ENCODE results near the gene UNC13A.
"Not testable (repeated sequence)": the region's sequence is repeated elsewhere in the genome, so short reads cannot be mapped to it uniquely, and the experiment has no call there.

Gene UNC13A

DNA sequence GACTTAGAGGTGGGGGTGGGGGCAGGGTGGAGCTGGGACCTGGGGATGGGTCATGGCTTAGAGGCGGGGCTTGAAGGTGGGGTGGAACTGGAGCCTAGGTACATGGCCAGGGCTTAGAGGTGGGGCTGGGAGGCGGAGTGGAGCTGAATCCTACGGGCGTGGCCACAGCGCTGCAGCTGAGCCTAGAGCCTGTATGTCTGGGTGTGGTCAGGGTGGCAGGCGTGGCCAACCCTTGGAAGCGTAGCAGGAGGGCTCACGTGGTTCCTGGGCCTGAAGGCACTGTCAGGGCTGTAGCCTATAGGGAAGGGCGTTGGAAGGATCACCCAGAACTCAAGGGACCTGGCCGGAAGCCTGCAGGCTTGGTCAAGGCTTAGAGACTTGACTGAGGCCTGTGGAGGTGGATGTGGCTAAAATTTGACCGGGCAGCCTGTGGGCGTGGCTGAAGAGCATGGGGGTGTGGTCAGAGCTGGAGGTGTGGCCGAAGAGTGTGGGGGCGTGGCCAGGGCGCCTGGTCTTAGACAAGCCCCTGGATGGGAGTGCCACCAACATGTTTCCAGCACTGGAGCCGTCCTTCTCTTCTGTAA lies 108.4 kb downstream of the UNC13A start:
- Mint-ChIP-seq H3K4me3 (no peak overlapping the region), H3K27me3 (ENCODE audit: low read depth) (no peaks in the 10 kb centered on the region), H3K4me1 (ENCODE audit: low read depth) (peaks cover 4% of the 10 kb centered on the region), H3K9me3 (no peaks in the 10 kb centered on the region), H3K36me3 (ENCODE audit: low read depth) (peaks cover 41% of the 10 kb centered on the region), H3K27ac (no peak overlapping the region)
- no peak for DNase-seq (ENCODE audit: low spot score)

DNA sequence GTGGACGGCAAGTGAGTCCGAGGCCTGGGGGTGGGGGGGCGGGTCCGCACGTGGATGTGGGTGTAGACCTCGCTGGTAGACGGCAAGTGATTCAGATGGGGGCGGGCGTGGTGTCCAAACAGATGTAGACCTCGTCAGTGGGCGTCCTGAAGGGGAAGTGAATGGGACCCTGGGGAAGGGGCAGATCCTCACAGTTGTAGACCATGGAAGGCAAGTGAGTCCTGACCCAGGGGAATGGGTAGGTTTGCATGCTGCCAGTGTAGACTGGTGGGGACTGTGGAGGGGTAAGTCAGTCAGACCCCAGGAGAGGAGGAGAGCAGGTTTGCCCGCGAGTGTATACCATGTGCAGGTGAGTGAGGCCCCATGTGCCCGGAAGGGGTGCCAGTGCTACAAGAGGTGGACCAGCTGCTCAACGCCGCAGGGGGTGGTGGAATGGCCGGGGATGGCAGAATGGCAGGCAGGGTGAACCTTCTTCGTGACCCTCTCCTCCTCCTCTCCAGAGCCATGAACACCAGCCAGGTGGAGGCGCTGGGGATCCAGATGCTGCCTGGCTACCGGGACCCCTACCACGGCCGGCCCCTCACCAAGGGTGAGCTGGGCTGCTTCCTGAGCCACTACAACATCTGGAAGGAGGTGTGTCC lies 110.6 kb downstream of the UNC13A start:
- no peak for DNase-seq (ENCODE audit: low spot score)
- peaks cover 46% of the 10 kb centered on the region for H3K36me3 Mint-ChIP-seq (ENCODE audit: low read depth)

DNA sequence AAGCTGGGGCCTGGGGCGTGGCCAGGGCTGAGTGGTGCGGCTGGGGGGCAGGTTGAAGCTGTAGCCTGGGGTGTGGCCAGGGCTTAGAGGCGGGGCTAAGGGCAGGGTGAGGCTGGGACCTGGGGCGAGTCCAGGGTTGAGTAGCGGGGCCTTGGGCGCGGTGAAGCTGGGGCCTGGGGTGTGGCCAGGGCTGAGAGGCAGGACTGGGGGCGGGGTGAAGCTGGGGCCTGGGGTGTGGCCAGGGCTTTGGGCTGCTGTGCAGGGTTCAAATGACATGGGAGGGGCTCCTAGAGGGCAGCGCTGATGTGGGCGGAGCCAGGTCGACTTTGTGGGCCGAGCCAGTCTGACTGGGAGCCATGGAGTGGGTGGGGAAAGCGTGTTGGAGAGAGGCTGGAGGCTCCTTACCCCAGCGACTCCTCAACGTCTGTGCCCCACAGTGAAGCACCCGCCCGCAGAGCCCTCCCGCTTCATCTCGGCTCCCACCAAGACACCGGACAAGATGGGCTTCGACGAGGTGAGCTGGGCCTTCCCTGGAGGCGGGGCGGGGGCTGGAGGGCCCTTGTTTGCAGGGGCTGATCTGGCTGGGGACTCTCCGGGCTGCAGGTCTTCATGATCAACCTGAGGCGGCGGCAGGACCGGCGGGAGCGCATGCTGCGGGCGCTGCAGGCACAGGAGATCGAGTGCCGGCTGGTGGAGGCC lies 111.2 kb downstream of the UNC13A start:
- Mint-ChIP-seq H3K27me3 (ENCODE audit: low read depth) (no peaks in the 10 kb centered on the region), H3K4me3 (no peak overlapping the region), H3K36me3 (ENCODE audit: low read depth) (peaks cover 45% of the 10 kb centered on the region), H3K4me1 (ENCODE audit: low read depth) (peaks cover 4% of the 10 kb centered on the region), H3K9me3 (no peaks in the 10 kb centered on the region), H3K27ac (no peak overlapping the region)
- no peak for DNase-seq (ENCODE audit: low spot score)

More for the DNA sequence above, 110.6 kb downstream of the UNC13A start:
- Mint-ChIP-seq H3K4me1 (ENCODE audit: low read depth) (peaks cover 4% of the 10 kb centered on the region), H3K9me3 (no peaks in the 10 kb centered on the region), H3K4me3 (no peak overlapping the region), H3K27me3 (ENCODE audit: low read depth) (no peaks in the 10 kb centered on the region), H3K27ac (no peak overlapping the region)

DNA sequence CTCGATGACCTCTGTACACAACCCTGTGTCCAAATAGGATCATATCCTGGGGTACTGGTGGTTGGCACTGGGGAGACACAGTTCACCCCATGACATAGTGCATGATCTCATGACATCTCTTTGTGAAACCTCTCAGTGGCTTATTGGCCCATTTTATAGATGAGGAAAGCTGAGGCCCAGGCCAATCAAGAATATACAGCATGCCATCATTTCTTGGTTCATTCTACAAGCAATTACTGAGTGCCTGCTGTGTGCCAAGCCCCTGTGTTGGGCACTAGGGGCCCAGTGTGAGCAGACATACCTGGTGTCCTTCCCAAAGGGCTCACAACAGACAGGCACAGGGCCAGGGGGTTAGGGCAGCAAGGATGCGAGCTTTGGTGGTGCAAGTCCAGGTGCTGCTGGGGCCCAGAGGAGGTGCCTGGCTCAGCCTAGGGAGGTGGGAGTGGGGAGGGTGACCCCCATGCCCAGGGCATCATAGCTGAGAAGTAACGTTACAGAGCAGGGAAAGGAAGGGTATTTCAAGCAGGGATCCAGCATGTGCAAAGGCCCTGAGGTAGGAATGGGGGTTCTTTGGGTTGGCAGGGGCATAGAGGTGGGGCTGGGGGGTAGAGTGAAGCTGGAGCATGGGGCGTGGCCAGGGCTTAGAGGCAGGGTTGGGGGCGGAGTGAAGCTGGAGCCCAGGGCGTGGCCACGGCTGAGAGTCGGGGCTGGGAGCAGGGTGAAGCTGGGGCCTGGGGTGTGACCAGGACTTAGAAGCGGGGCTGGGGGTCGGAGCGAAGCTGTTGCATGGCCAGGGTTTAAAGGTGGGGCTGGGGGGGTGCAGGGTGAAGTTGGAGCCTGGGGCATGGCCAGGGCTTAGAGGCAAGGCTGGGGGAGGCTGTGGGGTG lies 112.0 kb downstream of the UNC13A start:
- H3K36me3 Mint-ChIP-seq (ENCODE audit: low read depth): peaks cover 47% of the 10 kb centered on the region
- no peak overlapping the region for H3K4me3 Mint-ChIP-seq
- no peak for DNase-seq (ENCODE audit: low spot score)
- H3K4me1 Mint-ChIP-seq (ENCODE audit: low read depth): peaks cover 4% of the 10 kb centered on the region
- H3K27me3 Mint-ChIP-seq (ENCODE audit: low read depth): no peaks in the 10 kb centered on the region
- H3K27ac Mint-ChIP-seq: no peak overlapping the region
- no peaks in the 10 kb centered on the region for H3K9me3 Mint-ChIP-seq

- H3K27ac Mint-ChIP-seq: no peak overlapping the region
- no peak for DNase-seq (ENCODE audit: low spot score)
- H3K4me3 Mint-ChIP-seq: no peak overlapping the region
- no peaks in the 10 kb centered on the region for H3K4me1 Mint-ChIP-seq (ENCODE audit: low read depth)
- H3K9me3 Mint-ChIP-seq: no peaks in the 10 kb centered on the region
- peaks cover 38% of the 10 kb centered on the region for H3K36me3 Mint-ChIP-seq (ENCODE audit: low read depth)
- no peaks in the 10 kb centered on the region for H3K27me3 Mint-ChIP-seq (ENCODE audit: low read depth)
These were observed 115.5 kb downstream of the UNC13A start for GRCh38 chr19:17572638-17573037.

GRCh38 chr19:17570791-17571190 lies 117.4 kb downstream of the UNC13A start:
- Mint-ChIP-seq H3K36me3 (ENCODE audit: low read depth) (peaks cover 30% of the 10 kb centered on the region), H3K27ac (no peak overlapping the region)

GRCh38 chr19:17570291-17570690 lies 117.9 kb downstream of the UNC13A start:
- not testable (repeated sequence) for H3K4me3 Mint-ChIP-seq; H3K27me3 Mint-ChIP-seq (ENCODE audit: low read depth)
- peaks cover 30% of the 10 kb centered on the region for H3K36me3 Mint-ChIP-seq (ENCODE audit: low read depth)

More at GRCh38 chr19:17570791-17571190, 117.4 kb downstream of the UNC13A start:
- DNase-seq (ENCODE audit: low spot score): no peak
- Mint-ChIP-seq H3K9me3 (no peaks in the 10 kb centered on the region), H3K4me3 (no peak overlapping the region), H3K4me1 (ENCODE audit: low read depth) (no peaks in the 10 kb centered on the region), H3K27me3 (ENCODE audit: low read depth) (no peaks in the 10 kb centered on the region)

DNA sequence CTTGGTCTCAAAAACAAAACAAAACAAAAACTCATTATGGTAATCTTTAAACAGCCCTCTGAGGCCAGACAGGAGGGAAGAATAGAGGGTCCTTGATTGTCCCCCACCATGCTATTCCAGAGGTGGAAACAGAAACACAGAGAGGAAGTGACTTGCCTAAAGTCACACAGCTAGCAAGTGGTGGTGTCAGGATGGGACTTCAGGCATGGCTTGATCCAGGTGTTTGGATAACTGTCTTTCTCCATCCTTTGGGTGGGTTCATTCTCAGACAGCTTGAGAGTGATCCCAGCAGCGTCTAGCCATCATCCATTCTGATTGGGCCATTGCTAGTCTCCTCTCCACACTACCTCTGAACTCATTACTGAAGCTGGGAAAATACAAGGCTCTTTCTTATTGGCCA lies 120.2 kb downstream of the UNC13A start:
- DNase-seq (ENCODE audit: low spot score): no peak
- no peaks in the 10 kb centered on the region for H3K9me3 Mint-ChIP-seq
- no peaks in the 10 kb centered on the region for H3K4me1 Mint-ChIP-seq (ENCODE audit: low read depth)
- H3K4me3 Mint-ChIP-seq: no peak overlapping the region
- no peak overlapping the region for H3K27ac Mint-ChIP-seq
- no peaks in the 10 kb centered on the region for H3K27me3 Mint-ChIP-seq (ENCODE audit: low read depth)
- H3K36me3 Mint-ChIP-seq (ENCODE audit: low read depth): peaks cover 33% of the 10 kb centered on the region

More at GRCh38 chr19:17570291-17570690, 117.9 kb downstream of the UNC13A start:
- not testable (repeated sequence) for H3K9me3 Mint-ChIP-seq; H3K27ac Mint-ChIP-seq; H3K4me1 Mint-ChIP-seq (ENCODE audit: low read depth); DNase-seq (ENCODE audit: low spot score)

GRCh38 chr19:17565611-17566010 lies 122.5 kb downstream of the UNC13A start:
- Mint-ChIP-seq H3K9me3 (no peaks in the 10 kb centered on the region), H3K4me1 (ENCODE audit: low read depth) (no peaks in the 10 kb centered on the region), H3K27ac (no peak overlapping the region), H3K27me3 (ENCODE audit: low read depth) (no peaks in the 10 kb centered on the region), H3K36me3 (ENCODE audit: low read depth) (peaks cover 28% of the 10 kb centered on the region), H3K4me3 (no peak overlapping the region)
- no peak for DNase-seq (ENCODE audit: low spot score)

- DNase-seq (ENCODE audit: low spot score): no peak
- Mint-ChIP-seq H3K27me3 (ENCODE audit: low read depth) (no peaks in the 10 kb centered on the region), H3K36me3 (ENCODE audit: low read depth) (peaks cover 33% of the 10 kb centered on the region), H3K9me3 (no peaks in the 10 kb centered on the region), H3K27ac (no peak overlapping the region), H3K4me1 (ENCODE audit: low read depth) (no peaks in the 10 kb centered on the region), H3K4me3 (no peak overlapping the region)
These were observed 123.4 kb downstream of the UNC13A start for GRCh38 chr19:17564781-17565180.

- Mint-ChIP-seq H3K27me3 (ENCODE audit: low read depth) (no peaks in the 10 kb centered on the region), H3K36me3 (ENCODE audit: low read depth) (peaks cover 28% of the 10 kb centered on the region), H3K9me3 (no peaks in the 10 kb centered on the region), H3K4me3 (no peak overlapping the region), H3K27ac (no peak overlapping the region), H3K4me1 (ENCODE audit: low read depth) (no peaks in the 10 kb centered on the region)
- no peak for DNase-seq (ENCODE audit: low spot score)
These were observed 125.6 kb downstream of the UNC13A start for GRCh38 chr19:17562561-17562960.

DNA sequence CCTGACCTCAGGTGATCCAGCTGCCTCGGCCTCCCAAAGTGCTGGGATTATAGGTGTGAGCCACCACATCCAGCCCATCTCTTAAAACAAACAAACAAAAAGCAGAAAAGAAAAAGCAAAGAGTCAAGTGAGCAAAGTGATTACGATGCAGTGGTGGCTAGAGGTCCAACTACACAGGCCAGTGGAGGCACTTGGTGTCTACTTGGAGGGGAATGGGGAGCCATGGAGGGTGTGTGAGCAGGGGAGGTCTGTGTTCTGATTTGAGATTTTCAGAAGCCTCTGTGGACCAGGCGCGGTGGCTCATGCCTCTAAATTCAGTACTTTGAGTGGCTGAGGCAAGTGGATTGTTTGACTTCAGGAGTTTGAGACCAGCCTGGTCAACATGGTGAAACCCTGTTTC lies 126.1 kb downstream of the UNC13A start:
- H3K36me3 Mint-ChIP-seq (ENCODE audit: low read depth): peaks cover 28% of the 10 kb centered on the region
- DNase-seq (ENCODE audit: low spot score): no peak
- no peaks in the 10 kb centered on the region for H3K4me1 Mint-ChIP-seq (ENCODE audit: low read depth)
- no peaks in the 10 kb centered on the region for H3K9me3 Mint-ChIP-seq
- H3K27me3 Mint-ChIP-seq (ENCODE audit: low read depth): no peaks in the 10 kb centered on the region
- H3K27ac Mint-ChIP-seq: no peak overlapping the region
- no peak overlapping the region for H3K4me3 Mint-ChIP-seq

DNA sequence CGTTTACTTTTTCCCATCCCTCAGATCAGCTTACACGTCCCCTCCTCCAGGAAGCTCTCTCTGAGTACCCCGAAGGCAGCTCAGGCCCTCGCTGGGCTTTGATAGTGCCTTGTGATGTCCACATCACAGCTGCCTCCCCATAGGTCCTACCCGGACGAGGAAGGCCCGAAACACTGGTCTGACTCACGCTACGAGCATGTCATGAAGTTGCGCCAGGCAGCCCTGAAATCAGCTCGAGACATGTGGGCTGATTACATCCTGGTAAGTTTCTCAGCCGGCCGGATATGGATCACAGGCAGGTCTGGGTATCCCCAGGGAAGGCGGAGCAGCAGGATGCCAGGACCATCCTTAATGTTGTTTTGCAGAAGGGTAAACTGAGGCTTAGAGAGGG lies 128.0 kb downstream of the UNC13A start:
- Mint-ChIP-seq H3K27me3 (ENCODE audit: low read depth) (no peaks in the 10 kb centered on the region), H3K4me3 (no peak overlapping the region), H3K27ac (no peak overlapping the region), H3K36me3 (ENCODE audit: low read depth) (peaks cover 33% of the 10 kb centered on the region), H3K4me1 (ENCODE audit: low read depth) (peaks cover 5% of the 10 kb centered on the region), H3K9me3 (no peaks in the 10 kb centered on the region)
- no peak for DNase-seq (ENCODE audit: low spot score)

GRCh38 chr19:17557466-17557865 lies 130.7 kb downstream of the UNC13A start:
- no peak for DNase-seq (ENCODE audit: low spot score)
- peaks cover 24% of the 10 kb centered on the region for H3K36me3 Mint-ChIP-seq (ENCODE audit: low read depth)
- H3K27ac Mint-ChIP-seq: no peak overlapping the region
- no peaks in the 10 kb centered on the region for H3K9me3 Mint-ChIP-seq
- no peaks in the 10 kb centered on the region for H3K27me3 Mint-ChIP-seq (ENCODE audit: low read depth)
- peak overlapping the region; percentile 12 for H3K4me3 Mint-ChIP-seq
- peaks cover 12% of the 10 kb centered on the region for H3K4me1 Mint-ChIP-seq (ENCODE audit: low read depth)
